Kidney (tissue), 14 donors: Measurements from ENCODE around the gene AFAP1L2. TPM values are rescaled to one million over a fixed set of nuclear protein-coding genes. Genes with fewer than 3 reads are reported as not detected.

ENCODE experiments used
- DNase-seq, 5 donors: peaks; one replicate each; pipeline ENCODE4 v3.0.0-alpha.2; 2013 to 2020
- FAIRE-seq: peaks from 2 replicates; lab custom pipeline; 2012; peaks lifted over from hg19 to GRCh38; lab: Jason Lieb, UNC
- H3K27ac ChIP-seq, 2 donors: one replicate each; pipeline ENCODE4 v1.7.0; 2013; ENCODE audit warnings: low read depth in 2 of 2, low read length in 2 of 2, inconsistent platforms in 1 of 2
- H3K27me3 ChIP-seq: one replicate; pipeline ENCODE4 v1.7.1; 2013; ENCODE audit warnings: low read length, inconsistent platforms; ENCODE audit not compliant: control insufficient read depth, insufficient read depth
- H3K36me3 ChIP-seq, 3 donors: one replicate each; pipeline versions ENCODE4 v1.7.0 to v1.7.1; 2013; ENCODE audit warnings: low read length in 3 of 3, control low read depth in 1 of 3, inconsistent platforms in 1 of 3; ENCODE audit not compliant: insufficient read depth in 3 of 3, control insufficient read depth in 2 of 3
- H3K4me1 ChIP-seq, 3 donors: one replicate each; pipeline versions ENCODE4 v1.7.0 to v1.7.1; 2013; ENCODE audit warnings: low read length in 3 of 3, inconsistent platforms in 1 of 3, low read depth in 1 of 3; ENCODE audit not compliant: control insufficient read depth in 2 of 3, insufficient read depth in 2 of 3
- H3K4me3 ChIP-seq, 3 donors: one replicate each; pipeline versions ENCODE4 v1.7.0 to v1.8.1; 2013; ENCODE audit warnings: low read length in 3 of 3, control low read depth in 1 of 3, inconsistent platforms in 1 of 3
- H3K9ac ChIP-seq, 3 donors: one replicate each; pipeline versions ENCODE4 v1.7.0 to v1.7.1; 2013; ENCODE audit warnings: low read length in 3 of 3, control low read depth in 1 of 3, inconsistent platforms in 1 of 3
- H3K9me3 ChIP-seq, 3 donors: one replicate each; pipeline versions ENCODE4 v1.7.0 to v1.7.1; 2013; ENCODE audit warnings: low read length in 3 of 3, control low read depth in 1 of 3, inconsistent platforms in 1 of 3; ENCODE audit not compliant: control insufficient read depth in 2 of 3, insufficient read depth in 1 of 3
- intact Hi-C: fragments of 100-400 bp; cut with DNase I; formaldehyde crosslinking; loops from one replicate; pipeline ENCODE4 v1.11.1; 2022
- polyA plus RNA-seq: library from polyadenylated mRNA; stranded (reverse); fragments of 350-450 nt; fragmentation: Illumina TruSeq; extraction: RNeasy Lipid Tissue Mini Kit (QIAGEN cat#74804); gene quantifications from one replicate; pipeline ENCODE4 v1.2.3, GENCODE V29; 2014; ENCODE audit warnings: low read depth, low replicate concordance; ENCODE audit not compliant: insufficient read depth
- total RNA-seq: library from RNA; stranded (reverse); fragmentation: NEBNext Ultra II Directional; extraction: Animal tissue kit (Norgen Biotek cat#: 25700); gene quantifications from one replicate; pipeline ENCODE4 v1.2.1, GENCODE V29; 2021
- TF ChIP-seq, protein P1 (sequence below): IDR thresholded peaks from 3 replicates; pipeline ENCODE4 v1.5.1; 2012; ENCODE audit warnings: mild to moderate bottlenecking, moderate library complexity, borderline replicate concordance; ENCODE audit not compliant: insufficient read depth; ENCODE audit errors: extremely low read depth
- donor health status: control.
- donor health status: control.
- donor health status: control.
- donor health status: control.
- donor health status: control.
- donor health status: DM: yes; HTN: yes; CAD: no.
- donor health status: Normal renal cell carcinoma (clear cell type).

The AFAP1L2 gene
- total and polyA plus RNA-seq, 2 donors from 2014 or later: 19.8 to 24.0 TPM

DNA sequence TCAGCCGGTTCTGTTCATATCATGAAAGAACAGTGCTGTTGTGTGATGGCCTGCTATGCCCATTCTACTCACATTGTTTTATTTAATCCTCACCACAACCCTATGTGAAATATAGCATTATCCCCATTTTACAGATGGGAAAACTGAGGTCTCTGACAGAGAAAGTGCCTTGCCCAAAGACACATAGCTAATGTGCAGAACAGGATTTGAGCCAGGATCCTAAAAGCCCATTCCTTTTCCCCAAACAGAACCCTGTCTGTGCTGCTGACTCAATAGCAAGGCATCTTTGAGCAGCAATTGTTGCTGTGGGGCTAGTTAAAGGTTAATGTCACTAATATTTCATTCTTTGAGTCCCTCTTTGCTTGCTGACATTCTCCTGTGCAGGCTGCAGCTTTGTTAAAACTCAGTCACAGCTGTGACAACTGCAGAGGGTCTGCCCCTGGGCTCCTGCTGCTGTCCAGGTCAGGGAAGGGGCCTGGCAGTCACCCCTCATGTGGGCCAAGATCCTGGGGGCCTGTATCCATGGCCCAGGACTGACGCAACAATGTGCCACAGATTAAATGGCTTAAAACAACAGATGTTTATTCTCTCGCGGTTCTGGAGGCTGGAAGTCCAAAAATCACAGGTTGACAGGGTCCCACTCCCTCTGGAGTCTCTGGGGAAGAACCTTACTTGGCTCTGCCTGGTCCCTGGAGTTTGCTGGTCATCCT lies 40.4 kb downstream of the AFAP1L2 start:
- intact Hi-C loops: no loop called here
- no peaks in the 10 kb centered on the region for H3K9me3 ChIP-seq
- no peak for DNase-seq
- TF ChIP-seq, protein P1, sequence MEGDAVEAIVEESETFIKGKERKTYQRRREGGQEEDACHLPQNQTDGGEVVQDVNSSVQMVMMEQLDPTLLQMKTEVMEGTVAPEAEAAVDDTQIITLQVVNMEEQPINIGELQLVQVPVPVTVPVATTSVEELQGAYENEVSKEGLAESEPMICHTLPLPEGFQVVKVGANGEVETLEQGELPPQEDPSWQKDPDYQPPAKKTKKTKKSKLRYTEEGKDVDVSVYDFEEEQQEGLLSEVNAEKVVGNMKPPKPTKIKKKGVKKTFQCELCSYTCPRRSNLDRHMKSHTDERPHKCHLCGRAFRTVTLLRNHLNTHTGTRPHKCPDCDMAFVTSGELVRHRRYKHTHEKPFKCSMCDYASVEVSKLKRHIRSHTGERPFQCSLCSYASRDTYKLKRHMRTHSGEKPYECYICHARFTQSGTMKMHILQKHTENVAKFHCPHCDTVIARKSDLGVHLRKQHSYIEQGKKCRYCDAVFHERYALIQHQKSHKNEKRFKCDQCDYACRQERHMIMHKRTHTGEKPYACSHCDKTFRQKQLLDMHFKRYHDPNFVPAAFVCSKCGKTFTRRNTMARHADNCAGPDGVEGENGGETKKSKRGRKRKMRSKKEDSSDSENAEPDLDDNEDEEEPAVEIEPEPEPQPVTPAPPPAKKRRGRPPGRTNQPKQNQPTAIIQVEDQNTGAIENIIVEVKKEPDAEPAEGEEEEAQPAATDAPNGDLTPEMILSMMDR: no peak
- H3K4me1 ChIP-seq: peaks cover 6 to 14% (median 8%) of the 10 kb centered on the region in 3 donors
- FAIRE-seq: no peak
- no peak overlapping the region for H3K27ac ChIP-seq
- H3K9ac ChIP-seq: no peak overlapping the region
- no peaks in the 10 kb centered on the region for H3K27me3 ChIP-seq
- H3K36me3 ChIP-seq: no peaks in the 10 kb centered on the region
- H3K4me3 ChIP-seq: no peak overlapping the region

DNA sequence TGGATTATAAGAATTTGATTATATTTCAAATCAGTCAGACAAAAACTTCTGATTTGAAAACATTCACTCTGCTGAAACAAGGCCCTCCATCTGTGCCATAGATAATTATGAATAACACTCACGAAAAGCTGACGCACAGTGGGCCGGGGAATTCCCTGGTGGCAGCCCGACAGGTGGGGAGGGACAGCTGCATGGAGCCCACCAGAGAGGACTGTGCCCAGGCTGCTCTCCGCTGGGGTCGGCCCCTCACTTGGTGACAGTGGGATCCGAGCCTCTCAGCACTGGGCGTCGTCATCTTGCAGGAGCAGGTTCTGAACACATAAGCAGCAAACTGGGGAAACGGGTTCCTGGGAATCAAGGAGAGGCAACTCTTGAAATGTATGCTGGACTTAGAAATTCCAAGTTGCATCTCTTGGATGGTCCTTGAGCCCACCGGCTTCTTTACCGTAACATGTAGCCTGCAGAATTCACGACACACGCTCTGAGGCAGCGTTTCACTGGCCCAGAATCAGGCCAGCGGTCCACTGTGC lies 41.4 kb downstream of the AFAP1L2 start:
- H3K36me3 ChIP-seq: no peaks in the 10 kb centered on the region
- DNase-seq (no peak), FAIRE-seq (no peak)
- no peaks in the 10 kb centered on the region for H3K9me3 ChIP-seq
- intact Hi-C loops: no loop called here
- H3K4me1 ChIP-seq: peaks cover 4 to 13% (median 8%) of the 10 kb centered on the region in 3 donors
- H3K27ac ChIP-seq: no peak overlapping the region
- no peak overlapping the region for H3K4me3 ChIP-seq
- no peaks in the 10 kb centered on the region for H3K27me3 ChIP-seq
- no peak overlapping the region for H3K9ac ChIP-seq
- TF ChIP-seq, protein P1: no peak

DNA sequence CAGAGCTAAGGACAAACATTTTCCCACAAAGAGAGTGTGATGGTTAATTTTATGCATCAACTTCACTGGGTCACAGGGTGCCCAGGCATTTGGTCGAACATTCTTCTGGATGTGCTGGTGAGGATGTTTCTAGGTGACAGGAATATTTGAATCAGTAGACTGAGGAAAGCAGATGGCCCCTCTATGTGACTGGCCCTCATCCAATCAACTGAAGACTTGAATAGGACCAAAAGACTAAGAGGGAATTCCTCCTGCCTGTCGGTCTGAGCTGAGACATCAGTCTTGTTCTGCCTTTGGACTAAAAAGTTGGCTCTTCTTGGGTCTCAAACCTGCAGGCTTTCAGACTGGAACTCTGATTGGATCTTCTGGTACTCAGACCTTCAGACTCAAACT lies 44.4 kb downstream of the AFAP1L2 start:
- H3K36me3 ChIP-seq: no peaks in the 10 kb centered on the region
- intact Hi-C loops: no loop called here
- no peaks in the 10 kb centered on the region for H3K9me3 ChIP-seq
- no peak overlapping the region for H3K4me3 ChIP-seq
- TF ChIP-seq, protein P1: no peak
- FAIRE-seq (no peak), DNase-seq (no peak)
- H3K27ac ChIP-seq: no peak overlapping the region
- peaks cover 0 to 10% (median 9%) of the 10 kb centered on the region in 3 donors for H3K4me1 ChIP-seq
- no peaks in the 10 kb centered on the region for H3K27me3 ChIP-seq
- H3K9ac ChIP-seq: no peak overlapping the region
